ENCODE data around the gene DIP2C.
"Not testable (repeated sequence)": the region's sequence is repeated elsewhere in the genome, so short reads cannot be mapped to it uniquely, and the experiment has no call there.

Gene DIP2C

DNA sequence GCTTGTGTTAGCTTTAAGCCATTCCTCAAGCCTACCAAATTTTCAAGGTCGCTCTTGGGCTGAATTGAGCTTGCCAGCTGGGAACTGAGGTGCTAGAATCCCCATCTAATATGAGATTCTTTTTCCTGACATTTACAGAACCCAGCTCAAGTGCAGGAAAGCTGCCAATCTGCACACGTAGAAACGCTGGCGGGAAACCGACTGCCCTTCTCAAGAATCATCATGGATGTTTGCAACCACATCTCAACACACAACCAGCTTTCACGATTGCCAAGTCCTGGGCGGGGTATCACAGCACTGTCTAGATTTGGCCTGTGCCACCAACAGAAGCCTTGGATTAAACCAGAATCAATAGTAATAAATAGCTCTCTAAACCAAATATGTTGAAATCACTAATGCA is 203.7 kb downstream of the DIP2C start:
- DNase-seq (ENCODE audit: insufficient read length), result no peak
- TF ChIP-seq POLR2AphosphoS5 (IDR thresholded peaks at IDR 0.05; ENCODE audit: low read depth, low read length) (no peak), TAF1 (IDR thresholded peaks at IDR 0.05; ENCODE audit: borderline replicate concordance, low read depth, low read length) (no peak), POLR2A (IDR thresholded peaks at IDR 0.05; ENCODE audit: low read depth, low read length) (no peak)
- no peak for FAIRE-seq

DNA sequence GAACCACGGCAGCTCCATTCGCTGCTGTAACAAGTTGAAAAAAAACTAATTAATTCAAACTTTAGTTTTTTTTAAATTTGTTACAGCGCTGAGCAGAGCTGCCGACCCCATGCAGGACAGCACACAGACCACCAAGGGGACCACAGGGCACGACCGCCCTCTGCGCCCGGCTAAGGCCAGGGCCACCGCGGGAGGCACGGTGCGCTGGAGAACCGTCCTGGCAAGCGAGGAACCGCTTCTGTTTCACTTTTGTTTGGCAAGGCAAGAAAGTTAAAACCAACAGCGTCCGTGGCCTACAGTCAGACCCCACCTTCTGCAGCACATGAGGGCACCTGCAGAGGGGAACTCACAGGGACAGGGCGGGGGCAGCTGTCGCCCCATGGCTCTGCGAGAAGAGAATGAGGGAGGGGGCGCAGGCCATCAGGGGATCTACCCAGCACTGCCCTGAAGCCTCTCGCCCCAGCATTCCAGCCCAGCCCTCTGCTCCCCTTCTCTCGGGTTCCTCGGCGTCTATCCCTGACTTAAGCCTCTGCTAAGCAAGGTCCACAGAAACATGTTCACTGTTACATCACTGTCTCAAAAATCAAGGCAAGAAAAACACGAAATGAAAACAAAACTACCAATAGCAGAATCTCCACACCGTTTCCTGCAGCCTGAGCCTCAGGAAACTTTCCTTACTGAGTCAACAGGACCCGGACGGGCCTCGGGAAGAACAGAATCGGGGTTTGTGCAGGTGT is 204.4 kb downstream of the DIP2C start:
- FAIRE-seq, result no peak
- TF ChIP-seq TAF1 (IDR thresholded peaks at IDR 0.05; ENCODE audit: borderline replicate concordance, low read depth, low read length) (no peak), POLR2AphosphoS5 (IDR thresholded peaks at IDR 0.05; ENCODE audit: low read depth, low read length) (no peak), POLR2A (IDR thresholded peaks at IDR 0.05; ENCODE audit: low read depth, low read length) (no peak)
- DNase-seq (ENCODE audit: insufficient read length), result no peak

GRCh38 chr10:484441-484924 is 205.0 kb downstream of the DIP2C start:
- TF ChIP-seq TAF1 (IDR thresholded peaks at IDR 0.05; ENCODE audit: borderline replicate concordance, low read depth, low read length), result no peak
- TF ChIP-seq POLR2AphosphoS5 (IDR thresholded peaks at IDR 0.05; ENCODE audit: low read depth, low read length), result no peak
- TF ChIP-seq POLR2A (IDR thresholded peaks at IDR 0.05; ENCODE audit: low read depth, low read length), result no peak
- no peak for DNase-seq (ENCODE audit: insufficient read length)
- FAIRE-seq, result no peak

DNA sequence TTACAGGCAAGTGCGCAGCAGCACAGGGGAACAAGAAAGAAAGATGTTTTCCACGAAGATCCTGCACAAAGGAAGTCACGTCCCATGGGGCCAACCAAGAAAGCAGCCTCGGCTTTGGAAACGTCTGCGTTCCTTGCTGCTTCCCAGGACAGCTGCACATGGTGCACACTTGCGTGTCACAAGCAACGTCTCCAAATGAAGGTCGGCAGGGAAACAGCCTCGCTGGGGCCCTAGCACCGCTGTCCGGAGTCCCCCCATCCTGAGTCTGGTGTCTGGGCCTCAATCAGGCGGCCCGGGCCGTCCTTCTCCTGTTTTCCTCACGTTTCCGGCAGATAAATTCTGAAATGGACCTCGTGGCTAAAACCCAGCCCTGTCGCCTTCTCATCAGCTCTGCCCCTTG is 206.2 kb downstream of the DIP2C start:
- DNase-seq (ENCODE audit: insufficient read length) (no peak), FAIRE-seq (no peak)

DNA sequence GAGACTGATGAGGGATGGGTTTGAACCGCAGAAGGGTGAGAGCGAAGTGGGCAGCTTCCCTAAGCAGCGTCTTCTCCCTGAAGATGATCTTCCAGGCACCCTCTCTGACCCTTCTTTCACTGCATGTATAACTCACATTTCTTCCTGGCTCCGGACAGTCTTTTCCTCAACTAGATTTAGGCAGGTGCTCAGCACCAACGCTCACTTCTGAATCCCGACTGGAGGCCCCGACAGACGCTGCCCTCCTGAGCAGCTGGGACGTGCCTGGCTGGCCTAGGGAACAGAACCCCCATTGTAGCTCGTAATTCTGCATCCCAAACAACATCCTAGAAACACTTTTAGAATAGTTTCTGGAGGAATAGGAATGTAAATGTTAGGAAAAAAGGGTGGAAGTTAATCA is 206.6 kb downstream of the DIP2C start:
- TF ChIP-seq POLR2AphosphoS5 (IDR thresholded peaks at IDR 0.05; ENCODE audit: low read depth, low read length), result no peak
- no peak for TF ChIP-seq TAF1 (IDR thresholded peaks at IDR 0.05; ENCODE audit: borderline replicate concordance, low read depth, low read length)
- no peak for TF ChIP-seq POLR2A (IDR thresholded peaks at IDR 0.05; ENCODE audit: low read depth, low read length)
- DNase-seq (ENCODE audit: insufficient read length), result no peak
- no peak for FAIRE-seq

More for the DNA sequence above, 206.2 kb downstream of the DIP2C start:
- no peak for TF ChIP-seq POLR2AphosphoS5 (IDR thresholded peaks at IDR 0.05; ENCODE audit: low read depth, low read length)
- no peak for TF ChIP-seq POLR2A (IDR thresholded peaks at IDR 0.05; ENCODE audit: low read depth, low read length)
- TF ChIP-seq TAF1 (IDR thresholded peaks at IDR 0.05; ENCODE audit: borderline replicate concordance, low read depth, low read length), result no peak

GRCh38 chr10:482051-482501 is 207.4 kb downstream of the DIP2C start:
- DNase-seq (ENCODE audit: insufficient read length), result no peak
- FAIRE-seq, result no peak
- TF ChIP-seq POLR2AphosphoS5 (IDR thresholded peaks at IDR 0.05; ENCODE audit: low read depth, low read length), result no peak

DNA sequence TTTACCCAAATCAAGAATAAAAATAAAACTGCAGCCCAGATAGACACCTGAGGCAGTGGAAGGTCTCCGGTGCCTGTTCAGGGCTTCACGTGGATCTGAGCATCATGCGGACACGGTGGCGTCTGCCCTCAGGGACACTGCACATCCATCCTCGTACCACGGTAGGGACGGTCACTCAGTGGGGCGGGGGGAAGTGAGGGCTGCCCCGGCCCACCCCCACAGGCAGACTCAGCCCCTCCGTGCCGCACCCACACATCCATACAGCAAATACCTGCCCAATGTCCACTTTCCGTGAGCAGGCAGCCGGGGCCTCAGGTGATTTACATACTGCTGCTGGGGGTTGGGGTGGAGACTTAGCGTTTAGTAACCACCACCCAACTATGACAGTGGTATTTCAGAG is 207.8 kb downstream of the DIP2C start:
- FAIRE-seq (no peak), DNase-seq (ENCODE audit: insufficient read length) (no peak)
- TF ChIP-seq POLR2AphosphoS5 (IDR thresholded peaks at IDR 0.05; ENCODE audit: low read depth, low read length) (no peak), TAF1 (IDR thresholded peaks at IDR 0.05; ENCODE audit: borderline replicate concordance, low read depth, low read length) (no peak), POLR2A (IDR thresholded peaks at IDR 0.05; ENCODE audit: low read depth, low read length) (no peak)

DNA sequence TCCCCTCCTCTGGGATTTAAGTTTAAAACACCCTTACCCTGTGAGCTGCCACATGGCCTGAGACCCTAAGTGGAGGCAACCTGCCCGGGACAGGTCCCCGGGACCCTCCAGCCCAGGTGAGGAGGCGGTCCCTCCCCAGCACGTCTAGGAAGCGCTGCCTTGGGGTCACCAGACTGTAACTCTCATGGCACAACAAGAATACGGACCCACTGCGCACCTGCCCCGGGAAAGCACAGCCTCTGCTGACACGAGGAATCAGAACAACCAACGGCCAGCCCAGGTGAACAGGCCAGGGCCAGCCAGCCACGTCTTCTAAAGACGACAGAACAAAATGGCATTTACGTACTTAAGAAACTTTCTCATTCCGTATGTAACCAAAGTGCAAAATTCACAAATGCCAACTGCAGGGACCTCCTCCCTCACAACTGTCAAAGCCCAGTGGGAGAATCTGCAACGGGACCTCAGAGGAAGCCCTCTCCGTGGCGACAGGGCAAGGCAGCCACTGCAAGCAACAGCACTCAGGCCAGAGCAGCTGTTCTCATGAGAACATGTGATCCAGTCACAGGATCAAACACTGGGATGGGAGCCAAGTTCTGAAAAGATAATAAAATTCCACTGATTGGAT is 208.4 kb downstream of the DIP2C start:
- TF ChIP-seq POLR2A (IDR thresholded peaks at IDR 0.05; ENCODE audit: low read depth, low read length) (no peak), POLR2AphosphoS5 (IDR thresholded peaks at IDR 0.05; ENCODE audit: low read depth, low read length) (no peak), TAF1 (IDR thresholded peaks at IDR 0.05; ENCODE audit: borderline replicate concordance, low read depth, low read length) (no peak)
- DNase-seq (ENCODE audit: insufficient read length) (no peak), FAIRE-seq (no peak)

GRCh38 chr10:480498-480927 is 209.0 kb downstream of the DIP2C start:
- FAIRE-seq (no peak), DNase-seq (ENCODE audit: insufficient read length) (no peak)
- TF ChIP-seq POLR2A (IDR thresholded peaks at IDR 0.05; ENCODE audit: low read depth, low read length) (no peak), TAF1 (IDR thresholded peaks at IDR 0.05; ENCODE audit: borderline replicate concordance, low read depth, low read length) (no peak), POLR2AphosphoS5 (IDR thresholded peaks at IDR 0.05; ENCODE audit: low read depth, low read length) (no peak)

DNA sequence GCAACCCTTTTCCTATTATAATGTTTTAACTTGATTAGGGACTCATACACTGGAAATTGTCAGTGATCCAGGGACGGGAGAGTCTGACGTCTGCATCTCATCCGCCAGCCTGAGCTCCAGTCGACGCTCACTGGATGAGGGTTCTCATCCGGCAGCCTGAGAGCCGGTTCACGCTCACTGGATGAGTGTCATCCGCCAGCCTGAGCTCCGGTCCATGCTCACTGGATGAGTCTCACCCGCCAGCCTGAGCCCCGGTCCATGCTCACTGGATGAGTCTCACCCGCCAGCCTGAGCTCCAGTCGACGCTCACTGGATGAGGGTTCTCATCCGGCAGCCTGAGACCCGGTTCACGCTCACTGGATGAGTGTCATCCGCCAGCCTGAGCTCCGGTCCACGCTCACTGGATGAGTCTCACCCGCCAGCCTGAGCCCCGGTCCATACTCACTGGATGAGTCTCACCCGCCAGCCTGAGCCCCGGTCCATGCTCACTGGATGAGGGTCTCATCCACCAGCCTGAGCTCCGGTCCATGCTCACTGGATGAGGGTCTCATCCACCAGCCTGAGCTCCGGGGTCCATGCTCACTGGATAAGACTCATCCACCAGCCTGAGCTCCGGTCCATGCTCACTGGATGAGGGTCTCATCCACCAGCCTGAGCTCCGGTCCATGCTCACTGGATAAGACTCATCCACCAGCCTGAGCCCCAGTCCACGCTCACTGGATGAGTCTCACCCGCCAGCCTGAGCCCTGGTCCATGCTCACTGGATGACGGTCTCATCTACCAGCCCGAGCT is 209.6 kb downstream of the DIP2C start:
- not testable (repeated sequence) for DNase-seq (ENCODE audit: insufficient read length); FAIRE-seq

DNA sequence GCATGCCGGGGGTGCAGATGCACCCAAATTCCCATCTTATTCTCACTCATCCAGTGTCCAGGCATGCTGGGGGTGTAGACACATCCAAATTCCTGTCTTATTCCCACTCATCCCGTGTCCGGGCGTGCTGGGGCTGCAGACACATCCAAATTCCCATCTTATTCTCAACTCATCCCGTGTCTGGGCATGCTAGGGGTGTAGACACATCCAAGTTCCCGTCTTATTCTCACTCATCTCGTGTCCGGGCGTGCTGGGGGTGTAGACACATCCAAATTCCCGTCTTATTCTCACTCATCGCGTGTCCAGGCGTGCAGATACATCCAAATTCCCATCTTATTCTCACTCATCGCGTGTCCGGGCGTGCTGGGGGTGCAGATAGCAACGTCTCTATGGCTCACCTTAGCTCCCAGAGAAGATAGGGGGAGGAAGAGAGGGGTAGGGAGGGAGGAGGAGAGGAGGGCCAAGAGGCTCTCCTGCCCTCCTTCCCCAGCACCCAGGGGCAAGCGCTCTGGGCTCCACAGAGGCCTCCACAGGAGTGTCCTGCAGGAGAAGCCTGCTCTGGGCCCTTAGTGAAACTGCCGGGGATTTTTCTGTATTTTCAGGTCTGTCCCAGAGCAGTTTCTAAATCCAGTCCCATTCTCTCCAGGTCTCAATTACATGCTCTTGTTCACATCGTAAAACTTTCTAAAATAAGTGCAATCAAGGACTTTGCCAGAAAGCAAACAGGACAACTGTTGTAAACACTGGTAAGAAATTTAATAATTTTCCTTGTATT is 210.8 kb downstream of the DIP2C start:
- no peak for TF ChIP-seq POLR2A (IDR thresholded peaks at IDR 0.05; ENCODE audit: low read depth, low read length)
- TF ChIP-seq POLR2AphosphoS5 (IDR thresholded peaks at IDR 0.05; ENCODE audit: low read depth, low read length), result no peak
- TF ChIP-seq TAF1 (IDR thresholded peaks at IDR 0.05; ENCODE audit: borderline replicate concordance, low read depth, low read length), result no peak
- no peak for FAIRE-seq
- no peak for DNase-seq (ENCODE audit: insufficient read length)

Data from GM12892 (cell line).